IMR-90 (cell line): ENCODE measurements around the gene ETV4.

ENCODE experiments used
- CEBPB ChIP-seq: IDR thresholded peaks from 2 replicates; pipeline ENCODE4 v1.6.1; 2012; ENCODE audit warnings: low read depth, low read length, improper control_type of control experiment
- CTCF ChIP-seq: conservative IDR thresholded peaks from 2 replicates; pipeline ENCODE4 v1.5.1; 2012; ENCODE audit warnings: mild to moderate bottlenecking, low read depth, low read length, improper control_type of control experiment
- FOS ChIP-seq: fragments of 150-350 bp; IDR thresholded peaks from 2 replicates; pipeline ENCODE4 v1.6.1; 2016; ENCODE audit warnings: low read depth, low read length
- MXI1 ChIP-seq: IDR thresholded peaks from 2 replicates; pipeline ENCODE4 v1.6.1; 2012; ENCODE audit warnings: low read depth, mild to moderate bottlenecking, low read length, moderate library complexity, borderline replicate concordance
- RAD21 ChIP-seq: IDR thresholded peaks from 2 replicates; pipeline ENCODE4 v1.6.1; 2012; ENCODE audit warnings: low read length, improper control_type of control experiment

- no peak for TF ChIP-seq CEBPB
- TF ChIP-seq RAD21: no peak
- no peak for TF ChIP-seq CTCF
- no peak for TF ChIP-seq FOS
- no peak for TF ChIP-seq MXI1
These were observed 10.2 kb upstream of the ETV4 start for GRCh38 chr17:43556292-43556691.
